Tibial artery (tissue), 4 donors: ENCODE measurements around the gene KCNMA1.

Source experiments
- DNase-seq, 2 donors: peaks; one replicate each; pipeline ENCODE4 v3.0.0-alpha.2; 2019
- H3K27ac ChIP-seq, 2 donors: fragments of 200-600 bp; sonication (generic) in 1 of 2; 1 replicate in 1 of 2; 2 replicates in 1 of 2; pipeline ENCODE4 v1.5.1; 2018 to 2019; ENCODE audit warnings: mild to moderate bottlenecking in 1 of 2
- H3K27me3 ChIP-seq, 2 donors: fragments of 200-600 bp; sonication (generic) in 1 of 2; one replicate each; pipeline versions ENCODE4 v1.5.1 to v1.6.0; 2016 to 2019
- H3K36me3 ChIP-seq, 3 donors: fragments of 200-600 bp; sonication (generic) in 2 of 3; one replicate each; pipeline ENCODE4 v1.5.1; 2016 to 2019; ENCODE audit warnings: mild to moderate bottlenecking in 2 of 3
- H3K4me1 ChIP-seq, 4 donors: fragments of 200-600 bp; sonication (generic) in 2 of 4; 1 replicate in 3 of 4; 2 replicates in 1 of 4; pipeline ENCODE4 v1.5.1; 2016 to 2019
- H3K4me3 ChIP-seq, 2 donors: fragments of 200-600 bp; sonication (generic) in 1 of 2; 1 replicate in 1 of 2; 2 replicates in 1 of 2; pipeline ENCODE4 v1.5.1; 2018 to 2019; ENCODE audit warnings: mild to moderate bottlenecking in 2 of 2
- H3K9me3 ChIP-seq, 3 donors: fragments of 200-600 bp; sonication (generic) in 1 of 3; one replicate each; pipeline ENCODE4 v1.5.1; 2016 to 2019
- CTCF ChIP-seq, 2 experiments: fragments of 200-600 bp in 1 of 2; fragments of 450-650 bp in 1 of 2; IDR thresholded peaks; one replicate each; pipeline ENCODE4 v1.5.1; 2017 to 2019; ENCODE audit warnings: antibody characterized with exemption in 2 of 2, mild to moderate bottlenecking in 1 of 2, moderate library complexity in 1 of 2
- intact Hi-C: fragments of 100-400 bp; cut with DNase I; formaldehyde crosslinking; loops from one replicate; pipeline ENCODE4 v1.15.0; 2023; ENCODE audit warnings: low total_unique reads

KCNMA1 gene

GRCh38 chr10:77114181-77114821, 523.3 kb downstream of the KCNMA1 start:
- intact Hi-C loops = no loop called here

DNA sequence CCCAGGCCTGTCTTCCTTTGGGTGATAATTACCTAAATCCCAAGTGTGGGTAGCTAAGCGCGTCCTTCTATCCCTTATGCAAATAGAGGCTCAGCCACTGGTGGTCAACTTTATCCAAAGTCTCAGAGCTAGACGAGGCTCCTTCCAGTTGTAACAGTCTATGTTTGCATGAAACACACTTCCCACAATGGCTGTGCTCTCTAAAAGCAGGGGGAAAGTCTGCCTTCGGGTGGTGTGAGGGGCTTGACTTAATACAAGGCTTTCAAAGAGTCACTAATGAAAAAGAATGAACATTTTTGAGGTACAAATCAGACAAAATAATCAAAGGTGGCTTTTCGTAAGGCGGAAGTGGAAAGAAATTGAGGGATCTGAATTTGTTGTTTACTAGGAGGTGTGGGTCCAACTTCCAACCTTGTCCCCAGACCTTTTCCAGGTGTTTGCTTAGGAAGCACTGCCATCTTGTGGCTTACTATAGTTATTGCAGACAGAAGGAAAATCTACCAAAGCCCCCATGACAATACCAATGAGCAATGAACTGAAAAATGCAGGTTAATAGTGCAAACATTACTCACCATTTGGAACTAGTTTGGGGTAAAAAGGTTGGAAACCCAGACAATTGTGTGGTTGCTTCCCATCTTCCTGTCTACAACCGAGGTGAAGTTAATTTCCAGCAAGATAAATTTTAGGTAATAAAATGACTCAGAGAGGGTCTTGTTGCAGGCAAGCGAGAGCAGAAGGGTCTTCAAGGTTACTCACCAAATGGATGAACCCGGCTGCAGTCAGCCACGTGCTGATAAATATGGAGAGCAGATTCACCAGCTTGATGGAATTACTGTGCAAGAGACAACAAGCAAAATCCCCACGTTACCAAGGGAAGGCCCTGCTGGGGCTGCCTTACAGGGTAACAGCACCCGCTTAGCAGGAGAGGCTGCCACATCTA, 525.7 kb downstream of the KCNMA1 start:
- Histone ChIP-seq H3K9me3 (no peaks in the 10 kb centered on the region), H3K4me3 (no peak overlapping the region), H3K4me1 (peaks cover 0 to 43% (median 24%) of the 10 kb centered on the region in 4 donors), H3K27ac (peak overlapping the region; percentile 43 to 67), H3K36me3 (no peaks in the 10 kb centered on the region), H3K27me3 (no peaks in the 10 kb centered on the region)
- intact Hi-C loops = no loop called here
- no peak for DNase-seq
- peak; percentile 78 to 90 for TF ChIP-seq CTCF (IDR thresholded peaks at IDR 0.05)

More at GRCh38 chr10:77114181-77114821, 523.3 kb downstream of the KCNMA1 start:
- no peak for TF ChIP-seq CTCF (IDR thresholded peaks at IDR 0.05)
- no peak for DNase-seq
- H3K27me3 ChIP-seq = no peaks in the 10 kb centered on the region
- no peaks in the 10 kb centered on the region for H3K36me3 ChIP-seq
- no peaks in the 10 kb centered on the region for H3K9me3 ChIP-seq
- H3K27ac ChIP-seq = no peak overlapping the region
- H3K4me1 ChIP-seq = peaks cover 0 to 31% (median 18%) of the 10 kb centered on the region in 4 donors
- no peak overlapping the region for H3K4me3 ChIP-seq

DNA sequence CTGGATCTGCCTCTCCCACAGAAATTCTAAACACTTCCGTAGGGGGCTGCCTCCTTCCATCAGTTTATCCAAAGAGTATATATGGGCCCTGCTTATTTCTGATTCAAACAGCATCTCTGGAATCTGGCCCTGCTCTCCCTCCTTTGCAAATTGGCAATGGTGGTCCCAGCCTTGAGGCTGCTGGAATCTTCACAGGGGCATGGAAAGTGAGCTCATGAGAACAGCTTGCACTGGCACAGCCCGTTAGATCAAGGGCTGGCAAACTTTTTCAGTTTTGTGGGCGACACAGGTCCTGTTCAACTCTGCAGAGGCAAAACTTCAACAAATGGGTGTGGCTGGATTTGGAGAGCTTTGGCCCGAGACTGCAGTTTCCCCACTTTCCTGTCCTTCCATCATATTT, 526.9 kb downstream of the KCNMA1 start:
- H3K4me1 ChIP-seq = peaks cover 0 to 54% (median 26%) of the 10 kb centered on the region in 4 donors
- H3K27me3 ChIP-seq = no peaks in the 10 kb centered on the region
- H3K4me3 ChIP-seq = no peak overlapping the region
- intact Hi-C loops = no loop called here
- H3K27ac ChIP-seq = peak overlapping the region; percentile 43 to 67
- H3K36me3 ChIP-seq = no peaks in the 10 kb centered on the region
- DNase-seq = no peak
- no peaks in the 10 kb centered on the region for H3K9me3 ChIP-seq
- no peak for TF ChIP-seq CTCF (IDR thresholded peaks at IDR 0.05)

DNA sequence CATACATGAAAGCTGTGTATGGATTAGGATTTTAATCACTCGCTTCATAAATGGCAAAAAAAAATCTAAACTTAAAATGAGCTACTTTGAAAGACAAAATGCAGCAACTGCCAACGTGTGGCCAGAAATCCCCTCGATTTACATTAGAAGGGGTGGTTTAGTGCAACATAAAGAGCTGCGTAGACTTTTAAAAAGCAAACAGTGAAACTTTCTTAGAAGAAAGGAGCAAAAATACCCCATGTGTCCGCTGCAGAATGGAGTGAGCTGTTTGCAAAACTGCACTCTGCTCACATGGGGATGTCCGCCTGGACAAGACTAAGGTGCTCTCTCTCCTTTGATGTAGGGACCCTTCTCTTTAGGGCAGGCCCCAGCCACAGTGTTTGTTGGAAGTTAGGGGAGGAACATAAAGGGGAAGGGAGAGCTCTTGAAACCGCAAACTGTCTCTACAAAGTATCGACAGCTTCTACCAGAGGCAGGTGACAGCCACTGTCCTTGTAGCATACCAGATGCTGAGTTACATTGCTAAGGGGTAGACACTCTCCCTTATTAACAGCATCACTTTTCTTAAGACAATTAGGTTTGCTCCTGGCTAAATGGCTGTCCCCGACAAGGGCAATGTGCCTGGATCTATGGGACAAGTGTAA, 528.1 kb downstream of the KCNMA1 start:
- TF ChIP-seq CTCF (IDR thresholded peaks at IDR 0.05) = no peak
- Histone ChIP-seq H3K36me3 (no peaks in the 10 kb centered on the region), H3K9me3 (no peaks in the 10 kb centered on the region), H3K27ac (peak overlapping the region in 1 of 2 donors; percentile 67), H3K27me3 (no peaks in the 10 kb centered on the region), H3K4me3 (no peak overlapping the region), H3K4me1 (peaks cover 0 to 67% (median 35%) of the 10 kb centered on the region in 4 donors)
- intact Hi-C loops = no loop called here
- no peak for DNase-seq

GRCh38 chr10:77106676-77107075, 530.9 kb downstream of the KCNMA1 start:
- Histone ChIP-seq H3K36me3 (no peaks in the 10 kb centered on the region), H3K4me3 (no peak overlapping the region), H3K4me1 (peaks cover 0 to 69% (median 34%) of the 10 kb centered on the region in 4 donors), H3K27me3 (no peaks in the 10 kb centered on the region), H3K9me3 (no peaks in the 10 kb centered on the region), H3K27ac (peak overlapping the region; percentile 49 to 54)
- intact Hi-C loops = no loop called here
- TF ChIP-seq CTCF (IDR thresholded peaks at IDR 0.05) = no peak
- no peak for DNase-seq
